GM12878 (cell line): Measurements from ENCODE around the gene AGAP3. TPM values are rescaled to one million over a fixed set of nuclear protein-coding genes. Genes with fewer than 3 reads are reported as not detected.

Experiments used
- ATAC-seq: fragments of 200-7000 bp; cut with Tn5 transposase; 3 replicates; pipeline ENCODE4 v1.9.1; 2020; ENCODE audit warnings: mild to moderate bottlenecking, moderate library complexity
- BruUV-seq: library from RNA; stranded (reverse); fragments of 400-500 nt; replicated peaks from 2 replicates; lab custom pipeline; 2021; lab: Mats Ljungman, UMichigan
- CTCF ChIA-PET: fragments of 300-600 bp; sonication (Branson Sonifier 250); formaldehyde crosslinking; extraction: SDS; loops from one replicate; lab custom pipeline; 2021; ENCODE audit warnings: inconsistent platforms; lab: Yijun Ruan, JAX
- POLR2A ChIA-PET: fragments of 350-600 bp; formaldehyde crosslinking; extraction: SDS; loops from one replicate; lab custom pipeline; 2021; ENCODE audit warnings: inconsistent platforms; lab: Charles Lee
- RAD21 ChIA-PET: fragments of 300-600 bp; sonication (Branson Sonifier 250); formaldehyde crosslinking; loops from one replicate; lab custom pipeline; 2023; ENCODE audit warnings: antibody characterized with exemption; ENCODE audit not compliant: unreplicated experiment; lab: Charles Lee
- SMC1A ChIA-PET: fragments of 300-600 bp; sonication (Branson Sonifier 250); formaldehyde crosslinking; loops from one replicate; lab custom pipeline; 2023; ENCODE audit not compliant: unreplicated experiment, uncharacterized antibody; lab: Charles Lee
- DNase-seq: peaks from one replicate; pipeline ENCODE4 v3.0.0-alpha.2; 2011; ENCODE audit warnings: low read depth, low spot score
- FAIRE-seq: peaks from 3 replicates; lab custom pipeline; 2011; peaks lifted over from hg19 to GRCh38; lab: Jason Lieb, UNC
- H2AFZ ChIP-seq: 2 replicates; pipeline ENCODE4 v1.6.0; 2011; ENCODE audit warnings: low read depth, low read length, control low read depth; ENCODE audit not compliant: control insufficient read depth
- H3K27ac ChIP-seq: 2 replicates; pipeline ENCODE4 v1.5.1; 2011; ENCODE audit warnings: control low read depth; ENCODE audit not compliant: control insufficient read depth, insufficient read depth
- H3K27me3 ChIP-seq, 2 experiments: replicated peaks in 1 of 2; 2 replicates each; pipeline versions ENCODE4 v1.6.0 to v1.6.1; 2011; ENCODE audit warnings: low read length in 1 of 2; ENCODE audit not compliant: control insufficient read depth in 2 of 2, insufficient read depth in 2 of 2
- H3K36me3 ChIP-seq, 2 experiments: 2 replicates each; pipeline ENCODE4 v1.5.1; 2011; ENCODE audit warnings: low read length in 1 of 2; ENCODE audit not compliant: control insufficient read depth in 2 of 2, insufficient read depth in 2 of 2
- H3K4me1 ChIP-seq: 2 replicates; pipeline ENCODE4 v1.6.1; 2011; ENCODE audit warnings: mild to moderate bottlenecking, low read length, moderate library complexity, mixed read lengths; ENCODE audit not compliant: control insufficient read depth, insufficient read depth
- H3K4me2 ChIP-seq: 2 replicates; pipeline ENCODE4 v1.6.0; 2011; ENCODE audit warnings: control low read depth; ENCODE audit not compliant: control insufficient read depth, insufficient read depth
- H3K4me3 ChIP-seq: fragments of 200-600 bp; sonication (generic); 2 replicates; pipeline ENCODE4 v1.5.1; 2016
- H3K79me2 ChIP-seq: 2 replicates; pipeline ENCODE4 v1.6.0; 2011; ENCODE audit warnings: low read length; ENCODE audit not compliant: control insufficient read depth, insufficient read depth
- H3K9ac ChIP-seq: 2 replicates; pipeline ENCODE4 v1.8.0; 2011; ENCODE audit warnings: low read length, control low read depth, mixed read lengths; ENCODE audit not compliant: control insufficient read depth, insufficient read depth
- H3K9me3 ChIP-seq: replicated peaks from 3 replicates; pipeline ENCODE4 v1.5.1; 2011; ENCODE audit warnings: mild to moderate bottlenecking, low read length; ENCODE audit not compliant: control insufficient read depth, insufficient read depth
- H4K20me1 ChIP-seq: 2 replicates; pipeline ENCODE4 v1.6.0; 2011; ENCODE audit not compliant: control insufficient read depth, insufficient read depth
- BMI1 ChIP-seq: fragments of 450-650 bp; IDR thresholded peaks from 2 replicates; pipeline ENCODE4 v1.6.1; 2016; ENCODE audit warnings: mild to moderate bottlenecking, moderate library complexity, borderline replicate concordance
- CBFB ChIP-seq: IDR thresholded peaks from 2 replicates; pipeline ENCODE4 v1.6.1; 2016; ENCODE audit warnings: antibody characterized with exemption, low read depth
- CREM ChIP-seq: IDR thresholded peaks from 2 replicates; pipeline ENCODE4 v1.6.1; 2014; ENCODE audit warnings: antibody characterized with exemption, low read depth
- GABPA ChIP-seq: IDR thresholded peaks from 2 replicates; pipeline ENCODE4 v1.6.1; 2014; ENCODE audit warnings: antibody characterized with exemption, low read depth, mild to moderate bottlenecking, inconsistent platforms
- NKRF ChIP-seq: fragments of 450-650 bp; conservative IDR thresholded peaks from 2 replicates; pipeline ENCODE4 v1.6.1; 2017; ENCODE audit warnings: mild to moderate bottlenecking, moderate library complexity
- NRF1 ChIP-seq: conservative IDR thresholded peaks from 2 replicates; pipeline ENCODE4 v1.6.1; 2011; ENCODE audit warnings: mild to moderate bottlenecking, low read depth, low read length, improper control_type of control experiment
- RAD51 ChIP-seq: fragments of 450-650 bp; IDR thresholded peaks from 2 replicates; pipeline ENCODE4 v1.6.1; 2016; ENCODE audit warnings: moderate library complexity, mild to moderate bottlenecking, inconsistent platforms
- RBBP5 ChIP-seq: fragments of 200-600 bp; sonication (generic); conservative IDR thresholded peaks from 2 replicates; pipeline ENCODE4 v1.6.1; 2016
- SMARCA5 ChIP-seq: fragments of 450-650 bp; IDR thresholded peaks from 2 replicates; pipeline ENCODE4 v1.6.1; 2017; ENCODE audit warnings: mild to moderate bottlenecking
- SRF ChIP-seq, 2 experiments: IDR thresholded peaks; 2 replicates each; pipeline ENCODE4 v1.6.1; 2011; ENCODE audit warnings: low read depth in 2 of 2, low read length in 2 of 2, mild to moderate bottlenecking in 1 of 2, moderate library complexity in 1 of 2
- STAT3 ChIP-seq: IDR thresholded peaks from 2 replicates; pipeline ENCODE4 v1.6.1; 2011; ENCODE audit warnings: low read depth, low read length, improper control_type of control experiment
- ZBTB11 ChIP-seq: fragments of 450-650 bp; formaldehyde crosslinking; IDR thresholded peaks from 2 replicates; pipeline ENCODE4 v1.5.0; 2022; ENCODE audit warnings: mild to moderate bottlenecking, missing genetic modification characterization
- ZNF207 ChIP-seq: fragments of 450-650 bp; IDR thresholded peaks from 2 replicates; pipeline ENCODE4 v1.6.1; 2014; ENCODE audit warnings: antibody characterized with exemption, mild to moderate bottlenecking, borderline replicate concordance
- ZNF24 ChIP-seq: fragments of 450-650 bp; IDR thresholded peaks from 2 replicates; pipeline ENCODE4 v1.6.1; 2017; ENCODE audit warnings: antibody characterized with exemption, mild to moderate bottlenecking
- WGBS: methylation state at CpG from one replicate; pipeline ENCODE4 v1.1.6; 2016; ENCODE audit warnings: low lambda C conversion rate; ENCODE audit not compliant: insufficient replicate concordance, insufficient coverage; ENCODE audit errors: missing lambda C conversion rate; 5-methylcytosine and 5-hydroxymethylcytosine counted together
- in situ Hi-C: fragments of 300-500 bp; cut with MboI; formaldehyde crosslinking; loops from 9 replicates; pipeline ENCODE4 v1.14.3; 2018; ENCODE audit warnings: mixed read lengths
- intact Hi-C: fragments of 100-400 bp; cut with micrococcal nuclease; formaldehyde crosslinking; loops from one replicate; pipeline ENCODE4 v1.14.2; 2022; ENCODE audit not compliant: unreplicated experiment
- polyA plus RNA-seq, 11 experiments: library from polyadenylated mRNA; depleted of rRNA in 4 of 11; unstranded in 6 of 11; stranded (reverse) in 5 of 11; fragments of >200 nt; fragmentation: Nextera tagmentation in 4 of 11; fragmentation: Illumina TruSeq in 1 of 11; extraction: Ambion mirVana in 4 of 11; extraction: Trizol in 1 of 11; gene quantifications; 1 replicate in 1 of 11; 2 replicates in 10 of 11; pipeline versions ENCODE4 v1.2.1 to v1.2.3, GENCODE V29; 2011 to 2016; ENCODE audit warnings: inconsistent platforms in 2 of 11, missing spikeins in 2 of 11, low read depth in 1 of 11
- total RNA-seq, 4 experiments: library from RNA; depleted of rRNA in 3 of 4; stranded (reverse); fragments of >200 nt in 3 of 4; fragmentation: Illumina TruSeq in 1 of 4; extraction: Trizol in 1 of 4; gene quantifications; 2 replicates each; pipeline versions ENCODE4 v1.2.1 to v1.2.3, GENCODE V29; 2013 to 2021

Gene AGAP3
- total and polyA plus RNA-seq, 10 of the 15 experiments (the other 5 are each of a cell fraction or from before 2014, with no cell fraction given), result 1.8 to 68.1 (median 15.7) TPM

- POLR2A ChIA-PET, result no interaction called here
- Histone ChIP-seq H3K9ac (no peak overlapping the region), H3K9me3 (no peaks in the 10 kb centered on the region), H3K4me3 (no peak overlapping the region), H4K20me1 (peaks cover 3% of the 10 kb centered on the region; the same call in 1 of the 2 replicates), H3K4me2 (no peak overlapping the region), H3K27ac (no peak overlapping the region), H3K4me1 (no peaks in the 10 kb centered on the region), H2AFZ (no peak overlapping the region), H3K36me3 (no peaks in the 10 kb centered on the region; a peak in 1 of 4 replicates), H3K79me2 (no peaks in the 10 kb centered on the region; the same call in none of the 2 replicates), H3K27me3 (no peaks in the 10 kb centered on the region)
- RAD21 ChIA-PET, result interaction anchor here (0.8 to 1.6 kb wide), 4 partner anchors 10 to 96 kb away, joined by 3 to 5 read pairs (median 4); no protein-coding TSS in a partner anchor
- BruUV-seq, result no TSS peak
- SMC1A ChIA-PET, result interaction anchor here (1.0 to 3.3 kb wide), 6 partner anchors 22 to 127 kb away, joined by 3 to 15 read pairs (median 3); partner anchors contain the start of gene ABCB8
- TF ChIP-seq RBBP5, result no peak
- no peak for TF ChIP-seq SMARCA5
- TF ChIP-seq NKRF, result no peak
- TF ChIP-seq BMI1, result no peak
- TF ChIP-seq CREM, result no peak
- no peak for TF ChIP-seq GABPA
- TF ChIP-seq ZNF207, result no peak
- TF ChIP-seq RAD51, result no peak
- TF ChIP-seq NRF1, result no peak
- TF ChIP-seq CBFB, result no peak
- no peak for TF ChIP-seq ZNF24
- no peak for TF ChIP-seq SRF (IDR thresholded peaks at IDR 0.05; ENCODE audit: low read depth in 2 of 2, low read length in 2 of 2)
- TF ChIP-seq ZBTB11, result no peak
- TF ChIP-seq STAT3, result no peak
- CTCF ChIA-PET, result interaction anchor here (0.7 to 3.9 kb wide), 15 partner anchors 9 to 250 kb away, joined by 3 to 31 read pairs (median 6); partner anchors contain the start of gene ABCB8
- in situ Hi-C loops (no loop called here), intact Hi-C loops (loop anchor here (2.0 to 5.0 kb wide), 5 partner anchors 22 to 212 kb away; partner anchors contain the start of genes ABCB8 and SLC4A2)
- no peak for FAIRE-seq
- ATAC-seq, result peak; percentile 6; the same call in 1 of the 3 replicates
- DNase-seq, result no peak
- 60% methylated on average over 11 of the region's 11 CpGs for WGBS
Measured at GRCh38 chr7:151110236-151110940, 24.1 kb downstream of the AGAP3 start.
